ENCODE measurements around the gene WRNIP1.
A peak's percentile ranks its signal among the peaks of the same experiment; 100 is the strongest.
"Not testable (repeated sequence)": the region's sequence is repeated elsewhere in the genome, so short reads cannot be mapped to it uniquely, and the experiment has no call there.

WRNIP1 gene

DNA sequence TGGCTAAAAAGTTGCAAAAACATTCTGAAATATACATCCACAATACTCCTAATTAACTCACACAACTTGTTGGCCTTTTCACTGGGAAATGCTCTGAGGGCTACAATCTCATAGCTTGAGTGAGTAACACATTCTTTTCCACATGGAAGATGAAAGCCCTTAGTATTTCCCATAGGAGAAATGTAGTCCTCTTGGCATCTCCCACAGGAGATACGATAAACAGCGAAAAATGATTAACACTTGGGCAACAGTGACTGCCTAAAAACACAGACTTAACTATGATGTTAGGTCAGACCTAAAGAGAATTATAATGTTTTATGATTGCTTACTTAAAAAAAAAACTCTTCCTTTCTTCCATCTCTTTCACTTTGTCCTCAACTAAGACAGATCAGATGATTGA is 23.4 kb upstream of the WRNIP1 start:
- no peak for DNase-seq

DNA sequence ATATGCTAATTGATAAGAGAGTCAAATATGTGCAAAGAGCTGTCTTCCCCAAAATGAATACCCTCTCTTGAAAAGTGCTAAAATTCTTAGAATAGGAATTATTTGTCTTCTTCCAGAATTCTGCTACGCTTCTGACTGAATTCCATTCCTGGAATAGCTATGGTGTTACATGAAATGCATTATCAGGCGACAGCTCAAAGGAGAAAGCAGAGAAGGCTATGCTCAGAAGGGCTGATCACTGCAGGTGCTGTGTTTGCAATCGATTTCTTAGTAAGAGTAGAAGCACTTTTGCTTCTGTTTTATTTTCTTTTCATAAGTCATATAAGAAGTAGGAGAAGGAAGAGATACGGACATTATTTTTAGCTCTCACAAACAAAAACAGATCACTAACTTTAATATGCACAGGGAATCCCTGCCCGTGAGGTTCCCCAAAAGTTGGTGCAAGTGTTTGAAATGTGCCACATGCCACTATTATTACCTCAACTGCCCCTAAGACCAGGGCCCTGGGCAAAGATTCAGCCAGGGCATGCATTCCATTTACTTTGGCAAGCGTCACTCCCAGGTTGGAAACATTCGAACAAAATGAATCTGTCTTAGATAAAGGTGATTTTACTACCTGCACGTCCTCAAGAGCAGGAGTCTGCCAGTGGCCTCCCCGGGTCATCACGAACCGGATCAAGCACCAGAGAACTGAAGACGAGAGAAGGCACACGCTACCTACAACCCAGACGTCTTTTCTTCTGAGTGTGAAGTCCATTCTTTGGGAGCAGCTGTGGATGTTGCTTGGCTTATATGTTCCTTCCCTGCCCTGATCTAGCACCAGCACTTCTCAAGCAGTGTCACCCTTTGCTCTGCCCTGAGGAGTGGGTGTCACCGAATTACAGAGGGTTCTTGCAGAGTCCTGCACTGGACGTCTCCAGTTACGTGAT is 21.6 kb upstream of the WRNIP1 start:
- no peak for DNase-seq

DNA sequence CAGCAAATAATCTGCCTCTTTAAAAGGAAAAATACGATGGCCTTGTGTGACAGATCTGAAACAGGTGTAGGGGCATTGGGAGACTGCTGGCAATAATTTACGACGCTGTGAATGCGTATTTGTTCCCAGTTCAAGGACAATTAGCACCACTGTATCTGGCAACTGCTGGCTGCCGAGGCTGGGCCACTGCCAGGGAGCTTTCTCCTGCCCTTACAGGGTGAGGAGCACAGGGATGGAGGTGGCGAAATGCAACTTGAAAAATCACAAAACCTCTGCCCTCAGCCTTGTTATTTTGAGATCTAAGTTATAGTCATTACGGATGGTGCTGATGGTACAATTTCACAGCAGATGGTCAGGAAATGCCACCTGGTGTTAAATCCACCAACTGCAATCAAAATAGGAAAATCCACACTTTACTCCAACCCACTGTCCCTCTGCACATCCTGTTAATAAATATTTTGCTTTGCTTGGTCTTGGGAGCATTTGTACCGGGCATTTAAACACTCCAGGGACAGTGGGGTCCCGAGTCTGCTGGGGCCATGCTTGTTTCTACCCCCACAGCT is 20.9 kb upstream of the WRNIP1 start:
- no peak for DNase-seq

DNA sequence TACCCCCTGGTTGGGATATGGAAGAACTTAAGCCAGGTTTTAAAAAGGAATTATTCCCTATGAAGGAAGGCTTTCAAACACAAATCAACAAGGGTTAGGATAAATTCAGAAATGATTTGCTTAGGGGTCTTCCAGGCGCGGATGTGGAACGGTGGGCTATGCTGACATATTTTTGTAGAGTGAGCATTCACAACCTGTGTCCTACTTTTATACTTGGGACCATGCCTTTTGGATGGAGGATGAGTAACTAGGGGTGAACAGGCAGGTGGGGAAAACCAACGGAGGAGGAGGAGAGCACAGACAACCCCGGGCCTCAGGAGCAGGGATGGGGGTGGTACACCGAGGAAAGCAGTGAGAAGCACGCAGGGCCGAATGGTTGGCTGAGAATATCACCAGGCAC is 20.4 kb upstream of the WRNIP1 start:
- no peak for DNase-seq

DNA sequence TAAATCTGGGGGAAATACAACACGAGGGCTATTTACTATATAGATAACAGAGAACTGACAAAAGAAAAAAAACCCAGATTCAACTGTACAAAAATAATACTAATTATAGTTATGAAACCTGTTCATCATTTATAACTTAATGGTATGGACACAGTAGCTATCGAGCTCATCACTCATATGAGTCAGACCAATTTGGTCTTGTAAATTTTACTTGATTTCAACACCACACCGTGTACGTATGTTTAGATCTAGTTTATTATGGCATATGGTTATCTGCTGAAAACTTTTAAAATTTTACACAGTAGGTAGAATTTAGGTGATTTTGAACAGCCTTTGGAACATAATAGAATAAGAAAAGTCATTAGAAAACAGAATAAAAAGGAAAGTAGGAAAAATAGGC is 19.9 kb upstream of the WRNIP1 start:
- no peak for DNase-seq

DNA sequence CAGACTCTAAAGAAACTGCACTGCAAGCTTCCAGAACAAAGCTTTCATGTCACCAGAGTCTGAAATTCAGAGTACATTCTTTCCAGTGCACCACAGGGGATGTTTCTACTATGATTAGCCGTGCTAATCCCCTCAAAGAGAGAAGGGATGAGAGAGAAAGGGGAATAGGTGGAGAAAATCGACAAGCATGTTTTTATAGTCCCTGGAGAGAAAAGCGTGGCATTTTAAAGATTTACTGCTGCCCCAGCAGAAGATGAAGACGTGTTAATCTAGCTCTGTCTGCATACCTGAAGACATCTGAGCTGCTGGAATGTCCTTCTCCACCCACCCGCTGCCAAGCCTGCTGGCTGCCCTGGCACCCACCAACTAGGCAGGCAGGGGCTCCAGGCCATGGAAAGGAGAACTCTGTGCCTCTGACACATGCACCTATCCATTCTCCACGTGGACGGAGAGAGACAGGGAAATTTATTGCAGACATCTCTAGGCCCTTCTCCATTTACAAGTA is 18.6 kb upstream of the WRNIP1 start:
- no peak for DNase-seq

DNA sequence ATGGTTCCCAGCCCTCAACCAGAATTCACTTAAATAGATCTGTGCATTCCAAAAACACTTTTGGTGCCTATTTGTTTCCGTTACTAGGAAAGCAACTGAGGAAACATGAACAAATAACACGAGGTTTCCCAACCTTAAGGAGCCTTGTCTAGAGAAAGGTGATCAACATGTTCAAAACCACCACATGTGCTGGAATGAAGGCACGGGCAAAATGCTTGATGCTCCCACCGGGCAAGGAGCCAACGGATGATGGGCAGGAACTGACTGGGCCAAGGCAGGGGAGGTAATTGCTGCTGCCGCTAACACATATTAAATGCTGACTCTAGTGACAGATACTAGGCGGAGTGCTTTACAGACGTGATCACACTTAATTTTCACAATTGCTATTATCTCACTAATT is 17.0 kb upstream of the WRNIP1 start:
- DNase-seq: no peak

DNA sequence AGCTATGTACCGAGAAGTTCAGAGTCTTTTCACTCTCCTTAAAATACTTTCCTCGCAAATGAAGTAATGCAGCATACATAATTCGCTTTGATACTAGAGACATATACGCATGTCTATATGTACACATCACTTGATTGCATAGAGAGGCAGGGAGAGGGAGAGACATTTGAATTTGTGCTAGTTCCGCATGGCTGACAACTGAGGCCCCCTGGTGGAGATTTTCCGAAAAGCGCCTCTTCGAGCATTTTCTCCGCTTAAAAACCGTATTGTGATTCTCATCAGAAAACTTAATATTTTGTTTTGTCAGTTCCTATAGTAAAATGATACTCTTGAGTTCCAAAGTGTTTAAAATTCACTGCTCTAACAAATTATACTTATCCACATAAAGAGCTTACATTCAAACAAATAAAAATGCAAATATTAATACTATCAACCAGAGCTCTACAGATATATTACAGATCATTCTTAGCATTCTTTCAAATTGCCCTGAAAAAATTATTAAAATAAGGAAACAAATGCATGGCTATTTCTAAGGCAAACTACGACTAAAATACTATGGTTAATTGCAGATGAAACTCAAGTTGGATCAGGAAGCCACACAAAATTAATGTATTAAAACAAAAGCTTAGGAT is 15.1 kb upstream of the WRNIP1 start:
- peak; percentile 30 to 67 for DNase-seq

DNA sequence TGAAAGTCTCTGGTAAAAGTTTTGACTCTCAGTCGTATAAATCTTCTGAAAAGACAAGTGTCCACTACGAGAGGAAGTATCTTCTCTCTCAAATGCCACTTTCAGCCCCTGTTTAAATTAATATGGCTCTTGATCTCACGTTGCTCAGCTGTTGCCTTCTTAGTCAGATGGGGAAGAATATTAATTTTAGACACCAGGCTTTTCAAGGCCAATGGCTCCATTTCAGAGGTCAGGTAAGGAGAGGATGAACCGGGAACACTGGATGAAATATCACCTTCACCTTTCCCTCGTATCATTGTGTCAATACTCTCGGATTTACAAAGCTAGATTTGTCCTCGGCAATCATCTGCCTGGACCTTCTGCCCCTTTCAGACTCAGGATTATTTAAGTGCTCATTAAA is 14.4 kb upstream of the WRNIP1 start, which contains the start of gene MYLK4:
Gene MYLK4, minus strand, starts transcription at position 91 of the 400 bp plus-strand sequence. CDS start 1,628 bp downstream, outside the sequence.
- no peak for DNase-seq

DNA sequence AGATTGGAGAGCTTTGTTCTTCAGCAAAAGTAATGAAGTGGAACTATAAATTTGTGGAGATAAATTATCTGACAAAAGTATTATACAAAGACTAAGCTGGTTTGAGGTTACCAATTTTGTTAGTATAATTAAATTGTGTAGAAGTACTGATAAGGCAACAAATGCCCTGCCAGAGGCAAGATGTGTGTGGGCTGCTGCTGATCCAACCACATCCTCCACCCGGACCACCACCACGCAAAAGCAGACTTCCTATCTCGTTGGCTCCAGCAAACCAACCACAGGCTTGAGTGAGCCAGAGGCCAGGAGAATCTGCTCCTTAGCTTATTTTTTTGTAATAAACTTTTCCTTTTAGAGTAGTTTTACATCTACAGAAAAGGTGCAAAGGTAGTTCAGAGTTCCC is 13.3 kb upstream of the WRNIP1 start:
- DNase-seq: peak in 1 of 2 donors; percentile 38

DNA sequence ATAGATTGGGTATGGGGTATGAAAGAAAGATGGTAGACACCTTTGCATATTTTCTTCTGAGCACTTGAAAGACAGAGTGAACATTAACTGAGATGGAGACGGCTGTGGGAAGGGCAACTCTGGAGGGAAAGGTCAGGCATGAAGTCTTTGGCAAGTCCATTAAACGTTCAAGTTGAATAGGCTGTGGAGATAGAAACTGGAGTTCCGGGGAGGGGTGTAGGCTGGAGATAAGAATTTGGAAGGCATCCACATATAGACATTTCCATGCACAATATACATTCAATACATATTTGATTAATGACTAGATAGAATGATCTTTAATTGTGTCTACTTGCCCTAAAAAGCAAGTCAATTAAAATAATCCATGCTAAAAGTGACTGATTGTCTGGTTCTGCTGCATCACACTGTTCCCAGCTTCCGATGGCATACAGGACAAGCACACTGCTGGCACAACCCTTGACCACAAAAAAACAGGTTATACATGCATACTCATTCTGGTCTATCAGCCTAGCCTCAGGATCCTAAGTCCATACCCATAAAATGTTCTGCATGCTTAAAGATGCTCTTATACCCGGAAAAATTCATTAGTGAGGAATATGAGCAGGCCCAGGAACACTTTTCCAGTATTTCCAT is 12.6 kb upstream of the WRNIP1 start:
- DNase-seq: no peak

DNA sequence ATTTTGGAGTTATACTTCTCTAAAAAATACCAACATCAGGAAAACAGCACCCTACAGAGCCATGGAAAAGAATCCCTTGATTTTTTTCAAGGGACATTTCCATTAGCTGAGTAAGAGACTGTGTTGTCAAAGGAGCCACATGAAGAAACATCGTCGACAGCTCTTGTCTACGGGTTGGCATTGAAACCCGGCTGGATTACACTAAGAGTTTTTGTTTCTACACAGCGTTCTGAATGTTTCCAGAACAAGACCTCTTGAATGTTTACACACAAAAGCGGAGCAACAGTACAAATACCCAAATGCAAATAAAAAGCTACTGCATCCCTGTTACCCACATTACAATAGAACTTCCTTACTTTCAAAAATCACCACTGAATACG is 12.1 kb upstream of the WRNIP1 start:
- no peak for DNase-seq

DNA sequence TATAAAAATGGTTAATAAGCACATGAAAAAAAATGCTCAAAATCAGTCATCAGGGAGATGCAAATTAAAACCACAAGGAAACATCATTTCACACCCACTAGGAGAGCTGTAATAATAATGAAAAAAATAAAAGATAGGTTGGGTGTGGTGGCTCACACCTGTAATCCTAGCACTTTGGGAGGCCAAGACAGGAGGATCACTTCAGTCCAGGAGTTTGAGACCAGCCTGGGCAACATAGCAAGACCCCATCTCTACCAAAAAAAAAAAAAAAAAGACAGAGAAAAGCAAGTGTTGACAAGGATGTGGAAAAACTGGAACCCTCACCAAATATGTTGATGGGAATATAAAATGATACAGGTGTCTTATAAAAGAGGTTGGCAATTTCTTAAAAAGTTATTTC is 11.4 kb upstream of the WRNIP1 start:
- no peak for DNase-seq

DNA sequence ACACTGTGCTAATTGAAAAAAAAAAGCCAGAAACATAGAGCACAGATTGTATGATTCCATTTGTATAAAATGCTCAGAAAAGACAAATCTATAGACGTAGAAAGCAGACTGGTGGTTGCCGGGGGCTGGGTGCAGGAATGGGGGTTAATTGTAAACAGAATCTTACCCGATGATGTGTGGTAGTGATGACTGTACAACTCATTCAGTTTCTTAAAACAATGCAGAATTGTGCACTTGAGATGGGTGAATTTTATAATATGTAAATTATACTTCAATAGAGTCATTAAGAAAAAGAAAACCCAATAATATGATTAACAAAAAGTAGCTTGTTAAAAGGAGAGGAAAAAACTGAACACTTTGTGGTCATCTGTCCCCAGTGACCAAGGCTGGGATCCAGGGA is 10.8 kb upstream of the WRNIP1 start:
- DNase-seq: no peak

DNA sequence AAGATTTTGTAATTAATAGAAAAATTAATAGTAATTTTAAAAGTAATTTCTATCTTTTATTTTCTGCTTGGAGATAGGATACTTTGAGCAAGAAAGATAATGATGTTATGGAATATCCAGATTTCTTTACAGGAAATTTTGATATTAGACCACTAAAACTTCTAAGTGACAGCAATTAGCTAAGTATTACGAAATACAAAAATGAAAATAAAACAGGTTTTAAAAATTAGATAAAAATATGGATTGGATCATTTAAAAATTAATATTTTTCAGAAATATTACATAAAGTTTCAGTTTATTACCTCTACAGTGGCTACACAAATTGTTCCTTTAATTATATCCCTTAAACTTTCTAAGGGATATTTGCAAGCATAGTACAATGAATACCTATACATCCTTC is 10.3 kb upstream of the WRNIP1 start:
- no peak for DNase-seq

DNA sequence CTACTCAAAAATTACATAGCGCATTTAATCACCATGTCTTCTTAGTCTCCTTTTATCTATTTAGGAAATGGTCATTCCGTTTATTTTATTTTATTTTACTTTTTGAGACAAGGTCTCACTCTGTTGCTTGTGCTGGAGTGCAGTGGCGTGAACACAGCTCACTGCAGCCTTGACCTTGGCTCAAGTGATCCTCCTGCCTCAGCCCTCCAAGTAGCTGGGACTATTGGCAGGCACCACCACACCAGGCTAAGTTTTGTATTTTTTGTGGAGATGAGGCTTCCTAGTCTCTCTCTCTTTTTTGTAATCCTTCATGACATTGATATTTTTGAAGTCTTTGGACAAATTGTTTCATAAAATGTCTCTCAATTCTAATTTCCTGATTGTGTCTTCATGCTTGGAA is 9.7 kb upstream of the WRNIP1 start:
- no peak for DNase-seq

DNA sequence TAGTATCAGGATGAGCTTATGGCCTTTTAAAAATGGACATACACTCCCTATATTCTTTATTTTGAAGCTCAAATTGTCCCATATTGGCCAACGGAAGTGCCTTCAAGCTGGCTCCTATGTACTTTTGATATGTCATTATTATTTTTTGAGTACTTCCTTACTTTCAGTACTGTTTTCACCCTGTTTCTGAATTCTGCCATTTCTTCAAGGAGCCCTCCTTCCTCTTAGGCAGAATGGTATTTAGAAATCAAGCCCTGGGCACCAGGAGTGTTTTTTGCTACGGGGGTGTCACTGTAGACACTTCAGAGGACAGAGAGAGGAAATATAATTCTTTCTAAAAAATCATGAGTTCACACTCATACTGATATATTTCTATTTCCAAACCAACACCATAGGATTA is 9.0 kb upstream of the WRNIP1 start:
- DNase-seq: no peak

DNA sequence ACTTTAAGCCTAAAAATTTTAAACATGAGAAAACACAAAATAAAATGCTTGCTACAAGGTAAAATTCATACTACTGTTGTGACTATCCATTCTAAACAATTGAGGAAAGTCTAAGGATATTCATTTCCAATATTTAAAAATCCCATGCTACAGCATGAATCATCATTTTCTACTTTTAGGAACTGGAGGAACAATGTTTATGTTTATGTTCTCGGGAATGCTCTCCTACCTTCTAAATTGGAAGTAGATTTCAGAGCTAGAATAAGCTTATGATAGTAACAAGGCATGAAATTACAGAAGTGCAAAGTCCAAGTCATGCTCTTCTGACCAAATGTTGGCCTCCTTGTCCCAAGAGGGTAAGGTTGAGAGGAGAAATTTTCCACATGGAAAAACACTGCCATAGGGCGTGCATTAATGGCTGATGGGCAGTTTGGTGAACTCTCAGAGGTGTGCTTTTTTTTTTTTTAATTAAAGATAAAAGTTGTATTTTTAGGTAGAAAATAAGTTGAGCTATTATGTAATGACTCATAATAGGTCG is 8.4 kb upstream of the WRNIP1 start:
- DNase-seq: no peak

DNA sequence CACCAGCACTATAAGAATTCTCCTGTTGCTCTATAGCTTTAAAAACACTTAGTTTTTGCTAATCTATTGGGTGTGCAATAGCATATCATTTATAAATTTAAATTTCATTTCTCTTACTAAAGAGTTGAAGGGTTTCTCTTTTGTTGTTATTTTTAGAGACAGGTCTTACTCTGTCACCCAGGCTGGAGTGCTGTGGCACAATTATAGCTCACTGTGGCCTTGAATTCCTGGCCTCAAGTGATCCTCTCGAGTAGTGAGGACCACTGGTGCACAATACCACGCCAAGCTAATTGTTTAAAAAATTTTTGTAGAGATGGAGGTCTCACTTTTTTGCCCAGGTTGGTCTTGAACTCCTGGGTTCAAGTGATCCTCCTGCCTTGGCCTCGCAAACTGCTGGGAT is 6.2 kb upstream of the WRNIP1 start:
- DNase-seq: no peak

DNA sequence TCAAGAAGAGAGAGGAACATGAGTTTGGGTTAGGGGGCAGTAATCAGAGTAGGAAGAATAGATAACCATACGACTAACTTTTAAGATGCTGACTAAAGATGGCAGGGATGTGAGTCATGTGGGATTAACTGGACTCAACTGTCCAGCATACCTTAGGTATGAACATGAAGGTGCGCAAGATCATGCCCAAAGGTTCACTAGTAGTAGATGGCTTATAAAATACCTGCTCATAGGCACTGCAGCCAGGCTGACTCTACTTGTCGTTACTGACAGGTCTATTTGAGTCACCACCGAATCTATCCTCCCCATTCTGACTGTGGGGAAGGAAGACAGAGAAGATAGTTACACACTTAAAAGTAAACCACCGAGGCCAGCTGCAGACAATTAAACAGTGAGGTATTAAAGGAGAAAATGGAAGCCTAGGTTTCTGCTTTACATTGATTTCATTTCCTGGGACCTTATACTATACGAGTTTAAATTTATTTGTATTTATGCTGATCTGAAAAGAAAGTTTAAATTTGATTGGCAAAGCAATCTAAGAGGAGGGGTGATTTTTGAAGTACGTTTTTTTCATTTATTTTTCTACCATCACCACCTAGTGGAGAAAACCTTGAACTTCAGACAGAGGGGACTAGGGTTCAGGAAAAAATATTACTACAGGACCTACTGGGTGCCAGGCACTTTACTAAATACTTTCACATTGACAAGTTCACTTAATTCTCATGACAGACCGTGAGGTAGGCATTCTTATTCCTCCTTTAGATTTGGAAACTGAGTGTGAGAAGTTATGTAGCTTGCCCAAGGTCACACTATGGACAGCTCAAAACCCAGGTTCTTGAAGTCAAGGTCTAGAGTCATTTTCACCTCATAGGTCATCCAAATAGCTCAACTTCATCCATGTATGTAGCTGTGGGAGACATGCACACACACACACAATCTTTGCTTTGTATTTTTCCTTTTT is 4.0 kb upstream of the WRNIP1 start:
- peak in 1 of 2 donors; percentile 71 for DNase-seq

DNA sequence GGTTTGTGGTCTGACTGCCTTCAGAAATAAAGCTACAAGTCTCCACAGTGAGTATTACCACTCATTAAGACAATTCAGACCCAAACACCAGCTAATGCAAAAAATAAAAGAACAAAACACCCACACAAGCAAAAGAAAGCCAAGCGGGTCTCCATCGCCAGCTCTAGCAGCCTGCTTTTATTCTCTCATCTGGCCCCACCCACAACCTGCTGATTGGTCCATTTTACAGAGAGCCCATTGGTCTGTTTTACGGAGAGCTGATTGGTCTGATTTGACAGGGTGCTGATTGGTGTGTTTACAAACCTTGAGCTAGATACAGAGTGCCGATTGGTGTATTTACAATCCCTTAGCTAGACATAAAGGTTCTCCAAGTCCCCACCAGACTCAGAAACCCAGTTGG is 2.3 kb upstream of the WRNIP1 start:
- not testable (repeated sequence) for DNase-seq

DNA sequence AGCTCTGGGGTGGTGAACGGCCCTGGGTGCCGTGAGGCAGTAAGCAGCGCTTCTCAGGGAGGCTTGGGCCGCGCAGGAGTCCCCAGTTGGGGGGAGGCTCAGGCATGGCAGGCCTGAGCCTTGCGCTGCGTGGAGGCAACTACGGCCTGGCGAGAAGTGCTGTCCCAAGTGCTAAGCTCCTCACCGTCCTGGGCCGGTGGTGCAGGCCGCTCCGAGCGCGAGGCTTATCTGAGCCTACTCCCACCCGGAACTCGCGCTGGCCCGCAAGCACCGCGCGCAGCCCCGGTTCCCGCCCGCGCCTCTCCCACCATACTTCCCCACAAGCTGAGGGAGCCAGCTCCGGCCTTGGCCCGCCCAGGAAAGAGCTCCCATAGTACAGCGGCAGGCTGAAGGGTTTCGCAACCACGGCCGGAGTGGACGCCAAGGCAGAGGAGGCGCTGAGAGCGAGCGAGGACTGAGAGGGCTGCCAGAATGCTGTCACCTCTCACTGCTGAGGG is 1.8 kb upstream of the WRNIP1 start:
- DNase-seq: no peak

All from bone marrow (tissue), 2 donors.